Pancreas (tissue), 10 donors: Measurements from ENCODE around the gene PXMP4. TPM values are rescaled to one million over a fixed set of nuclear protein-coding genes. Genes with fewer than 3 reads are reported as not detected.

Experiments
- ATAC-seq, 4 donors: fragments of 200-7000 bp; cut with Tn5 transposase; one replicate each; pipeline versions ENCODE4 v1.8.0 to v1.9.1; 2020; ENCODE audit warnings: mild to moderate bottlenecking in 4 of 4, moderate library complexity in 4 of 4
- DNase-seq, 6 donors: peaks; one replicate each; pipeline ENCODE4 v3.0.0-alpha.2; 2020
- FAIRE-seq: peaks from 2 replicates; lab custom pipeline; 2012; peaks lifted over from hg19 to GRCh38; lab: Jason Lieb, UNC
- H3K27ac ChIP-seq, 4 donors: fragments of 200-600 bp; sonication (generic); 1 replicate in 3 of 4; 2 replicates in 1 of 4; pipeline versions ENCODE4 v1.5.0 to v1.8.0; 2020
- H3K27me3 ChIP-seq, 4 donors: fragments of 200-600 bp; one replicate each; pipeline ENCODE4 v1.8.0; 2021
- H3K36me3 ChIP-seq, 3 donors: fragments of 200-600 bp; sonication (generic) in 1 of 3; one replicate each; pipeline versions ENCODE4 v1.5.0 to v1.8.0; 2020 to 2021
- H3K4me1 ChIP-seq, 3 donors: fragments of 200-600 bp; one replicate each; pipeline ENCODE4 v1.8.0; 2021
- H3K4me3 ChIP-seq, 4 donors: fragments of 200-600 bp; sonication (generic) in 2 of 4; one replicate each; pipeline versions ENCODE4 v1.5.0 to v1.8.0; 2020 to 2021
- H3K9me3 ChIP-seq, 4 donors: fragments of 200-600 bp; one replicate each; pipeline ENCODE4 v1.8.0; 2021
- CTCF ChIP-seq, 4 donors: fragments of 200-600 bp; sonication (generic) in 3 of 4; IDR thresholded peaks; one replicate each; pipeline versions ENCODE4 v1.5.0 to v1.8.0; 2021; ENCODE audit warnings: antibody characterized with exemption in 4 of 4
- WGBS, 2 donors: extraction: QIAGEN DNeasy Blood & Tissue Kit; methylation state at CpG; one replicate each; pipeline ENCODE4 v1.1.7; 2013; 5-methylcytosine and 5-hydroxymethylcytosine counted together
- intact Hi-C, 3 donors: fragments of 100-400 bp; cut with DNase I; formaldehyde crosslinking; loops; one replicate each; pipeline versions ENCODE4 v1.11.1 to v1.14.2; 2022
- polyA plus RNA-seq, 2 donors: library from polyadenylated mRNA; stranded (reverse); fragments of 200-250 nt; gene quantifications; one replicate each; pipeline ENCODE4 v1.2.3, GENCODE V29; 2013
- total RNA-seq, 6 donors: library from RNA; stranded (reverse); fragmentation: NEBNext Ultra II Directional in 4 of 6; extraction: Animal tissue kit (Norgen Biotek cat#: 25700) in 4 of 6; gene quantifications; one replicate each; pipeline versions ENCODE4 v1.2.1 to v1.2.4, GENCODE V29; 2021 to 2023
- donor health status: healthy with polysubstance abuse.
- donor health status: DM: no; HTN: no; CAD: no; lungs with moderate emphysema.
- donor health status: DM: no; HTN: no; CAD: no.
- donor health status: control.
- donor health status: control.
- donor health status: Bipolar disorder and iron deficiency.
- donor health status: DM: yes; HTN: yes; CAD: no.
- donor health status: DM: no; HTN: no; CAD: no.
- donor health status: DM: no; HTN: no; CAD: no.
- donor health status: DM: yes; HTN: yes; CAD: no.

The PXMP4 gene
- total and polyA plus RNA-seq, 8 donors, result 2.1 to 8.2 (median 5.4) TPM

- no peak for TF ChIP-seq CTCF (IDR thresholded peaks at IDR 0.05)
- WGBS, 2 donors, result 85 to 88% methylated on average over 5 of the region's 5 CpGs
- Histone ChIP-seq H3K4me1 (no peaks in the 10 kb centered on the region), H3K9me3 (no peaks in the 10 kb centered on the region), H3K4me3 (no peak overlapping the region), H3K27ac (no peak overlapping the region), H3K36me3 (no peaks in the 10 kb centered on the region), H3K27me3 (no peaks in the 10 kb centered on the region)
- no peak for FAIRE-seq
- intact Hi-C loops, result no loop called here
- DNase-seq, result no peak
- no peak for ATAC-seq
Measured at GRCh38 chr20:33681288-33681687, 38.8 kb downstream of the PXMP4 start.

DNA sequence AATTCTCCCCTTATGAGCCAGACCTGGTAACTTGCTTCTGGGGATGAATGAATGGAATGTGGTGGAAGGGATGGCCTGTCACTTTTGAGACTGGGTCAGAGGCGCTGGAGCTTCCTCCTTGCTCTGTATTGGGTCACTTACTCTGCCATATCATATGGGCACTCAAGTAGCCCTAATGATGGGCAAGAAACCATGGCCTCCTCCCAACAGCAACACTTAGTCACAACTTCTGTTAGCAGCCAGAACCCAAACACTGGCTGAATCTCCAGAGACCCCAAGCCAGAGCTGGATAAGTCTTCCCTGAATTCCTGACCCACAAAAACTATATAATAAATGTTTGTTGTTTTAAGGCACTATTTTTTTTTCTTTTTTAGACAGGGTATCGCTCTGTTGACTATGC lies 39.4 kb downstream of the PXMP4 start:
- ATAC-seq, result no peak
- no peaks in the 10 kb centered on the region for H3K27me3 ChIP-seq
- intact Hi-C loops, result no loop called here
- no peak for DNase-seq
- no peaks in the 10 kb centered on the region for H3K4me1 ChIP-seq
- H3K36me3 ChIP-seq, result no peaks in the 10 kb centered on the region
- TF ChIP-seq CTCF (IDR thresholded peaks at IDR 0.05), result no peak
- no peaks in the 10 kb centered on the region for H3K9me3 ChIP-seq
- no peak for FAIRE-seq
- no peak overlapping the region for H3K4me3 ChIP-seq
- 95 to 100% methylated on average over 2 of the region's 2 CpGs for WGBS, 2 donors
- no peak overlapping the region for H3K27ac ChIP-seq

DNA sequence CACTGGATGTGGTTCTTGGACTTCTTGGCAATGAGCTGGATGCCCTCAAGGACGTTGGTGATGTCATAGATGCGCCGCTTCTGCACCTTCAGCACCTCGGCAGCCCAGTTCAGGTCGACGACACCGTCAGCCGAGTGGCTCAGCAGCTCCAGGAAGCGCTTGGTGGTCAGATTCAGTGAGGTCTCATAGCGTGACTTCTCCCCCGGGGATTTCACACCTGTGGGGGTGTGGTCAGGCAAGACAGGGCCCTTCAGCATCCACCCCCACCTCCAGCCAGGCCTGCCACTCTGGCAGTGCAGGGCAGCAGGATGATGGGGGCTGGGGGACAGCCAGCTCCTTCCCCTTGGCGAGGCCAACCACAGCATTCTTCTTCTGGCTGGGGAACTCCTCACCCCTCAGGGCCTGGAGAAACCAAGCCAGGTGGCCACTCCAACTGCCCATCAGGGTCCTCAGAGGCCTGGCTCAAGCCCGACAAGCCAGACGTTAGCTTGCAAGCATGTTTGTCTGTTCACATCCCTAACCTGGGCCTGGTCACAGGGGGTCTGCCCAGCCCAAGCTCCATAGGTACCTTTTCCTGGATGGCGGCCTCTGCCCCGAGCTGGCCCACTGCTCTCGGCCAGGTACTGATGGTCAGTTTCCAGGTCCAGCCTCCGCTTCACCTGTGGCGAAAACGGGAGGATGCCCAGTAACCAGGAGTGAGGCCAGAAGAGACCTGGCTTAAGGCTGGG lies 40.2 kb downstream of the PXMP4 start:
- Histone ChIP-seq H3K27me3 (no peaks in the 10 kb centered on the region), H3K36me3 (no peaks in the 10 kb centered on the region), H3K9me3 (no peaks in the 10 kb centered on the region), H3K4me3 (no peak overlapping the region), H3K4me1 (no peaks in the 10 kb centered on the region), H3K27ac (no peak overlapping the region)
- intact Hi-C loops, result loop anchor here in 1 of 3 donors (10.0 kb wide), 1 partner anchor 125 kb away; no protein-coding TSS in a partner anchor
- TF ChIP-seq CTCF (IDR thresholded peaks at IDR 0.05), result no peak
- 82 to 86% methylated on average over 20 of the region's 20 CpGs for WGBS, 2 donors
- no peak for FAIRE-seq
- ATAC-seq, result no peak
- DNase-seq, result peak in 1 of 6 donors; percentile 4

DNA sequence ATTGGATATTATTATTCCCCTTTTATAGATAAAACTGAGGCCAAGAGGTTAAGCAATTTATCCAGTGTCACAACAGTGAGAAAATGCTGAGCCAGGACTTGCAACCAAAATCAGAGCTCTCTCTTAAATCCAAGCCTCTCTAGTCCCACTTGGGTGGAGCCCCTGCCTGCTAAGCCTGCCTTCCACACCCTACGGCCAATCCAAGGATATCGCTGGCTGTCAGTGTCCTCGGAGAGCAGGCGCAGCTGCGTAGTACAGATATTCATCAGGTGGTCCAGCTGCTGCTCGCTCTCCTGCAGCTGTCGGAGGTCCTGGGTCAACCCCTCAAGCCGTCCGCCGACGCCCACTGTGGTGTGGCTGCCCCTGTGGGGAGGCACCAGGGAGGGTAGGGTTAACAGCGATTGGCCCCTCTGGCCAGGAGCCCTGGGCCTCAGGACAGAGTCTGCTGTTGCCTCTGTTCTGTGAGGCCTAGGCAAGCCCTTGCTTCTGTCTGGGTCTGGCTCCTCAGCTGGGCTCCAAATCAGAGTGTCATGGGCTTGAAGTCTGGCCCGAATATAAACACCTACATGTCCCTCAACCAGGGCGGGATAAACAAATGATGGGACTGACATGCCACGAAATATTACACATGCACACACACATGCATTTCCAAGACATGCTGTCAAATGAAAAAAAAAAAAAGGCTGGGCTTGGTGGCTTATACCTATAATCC lies 42.0 kb downstream of the PXMP4 start:
- DNase-seq (no peak), ATAC-seq (no peak), FAIRE-seq (no peak)
- WGBS, 2 donors, result 88 to 91% methylated on average over 15 of the region's 15 CpGs
- H3K9me3 ChIP-seq, result no peaks in the 10 kb centered on the region
- no peak for TF ChIP-seq CTCF (IDR thresholded peaks at IDR 0.05)
- intact Hi-C loops, result loop anchor here in 1 of 3 donors (10.0 kb wide), 1 partner anchor 127 kb away; no protein-coding TSS in a partner anchor
- H3K36me3 ChIP-seq, result no peaks in the 10 kb centered on the region
- no peaks in the 10 kb centered on the region for H3K27me3 ChIP-seq
- H3K4me1 ChIP-seq, result peaks cover 0 to 4% (median 0%) of the 10 kb centered on the region in 3 donors
- H3K27ac ChIP-seq, result no peak overlapping the region
- H3K4me3 ChIP-seq, result no peak overlapping the region
